ENCODE data around the gene TBCK. TPM values are rescaled to one million over a fixed set of nuclear protein-coding genes. Genes with fewer than 3 reads are reported as not detected.
"Not testable (repeated sequence)": the region's sequence is repeated elsewhere in the genome, so short reads cannot be mapped to it uniquely, and the experiment has no call there.

Gene TBCK
- total and polyA plus RNA-seq, 5 donors = 6.9 to 29.0 (median 21.7) TPM

DNA sequence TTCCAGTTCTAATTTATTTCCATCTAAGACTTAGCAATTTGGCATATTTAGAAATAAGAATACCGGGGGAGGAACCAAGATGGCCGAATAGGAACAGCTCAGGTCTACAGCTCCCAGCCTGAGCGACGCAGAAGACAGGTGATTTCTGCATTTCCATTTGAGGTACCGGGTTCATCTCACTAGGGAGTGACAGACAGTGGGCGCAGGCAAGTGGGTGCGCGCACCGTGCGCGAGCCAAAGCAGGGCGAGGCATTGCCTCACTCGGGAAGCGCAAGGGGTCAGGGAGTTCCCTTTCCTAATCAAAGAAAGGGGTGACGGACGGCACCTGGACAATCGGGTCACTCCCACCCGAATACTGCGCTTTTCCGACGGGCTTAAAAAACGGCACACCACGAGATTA, 102.7 kb downstream of the TBCK start:
- peak in 1 of 3 donors; percentile 16 for DNase-seq
- H3K27me3 ChIP-seq (ENCODE audit: control insufficient read depth, insufficient read depth); H3K4me1 ChIP-seq (ENCODE audit: control insufficient read depth, insufficient read depth, low read length); H3K27ac ChIP-seq (ENCODE audit: low read length); intact Hi-C loops (cut with DNase I); H3K9me3 ChIP-seq (ENCODE audit: control insufficient read depth, low read length); ATAC-seq; H3K4me3 ChIP-seq (ENCODE audit: low read length): not testable (repeated sequence)
- 98% methylated on average over 23 of the region's 23 CpGs for WGBS

DNA sequence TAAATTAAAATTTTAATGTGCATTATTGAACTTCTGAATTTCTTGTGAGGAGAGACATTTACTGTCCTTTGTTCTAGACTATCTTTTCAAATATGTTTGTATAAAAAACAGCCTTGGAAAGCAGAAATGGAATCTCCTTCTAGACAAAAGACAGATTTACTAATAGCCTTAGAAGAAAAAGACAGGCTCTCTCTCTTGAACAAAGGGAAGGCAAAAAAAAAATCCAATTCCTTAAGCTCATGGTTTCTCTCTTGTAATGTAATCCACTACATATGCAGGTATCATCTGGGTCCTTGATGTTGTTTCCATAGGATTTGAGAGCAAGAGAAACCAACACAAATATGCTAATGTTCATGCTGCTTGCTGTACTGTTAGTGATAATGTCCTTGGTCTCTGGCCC, 106.0 kb downstream of the TBCK start:
- no peaks in the 10 kb centered on the region for H3K4me1 ChIP-seq (ENCODE audit: control insufficient read depth, insufficient read depth, low read length)
- H3K9me3 ChIP-seq (ENCODE audit: control insufficient read depth, low read length) = no peaks in the 10 kb centered on the region
- intact Hi-C loops (cut with DNase I) = no loop called here
- H3K27ac ChIP-seq (ENCODE audit: low read length) = no peak overlapping the region
- ATAC-seq (no peak), DNase-seq (no peak)
- H3K4me3 ChIP-seq (ENCODE audit: low read length) = no peak overlapping the region
- no peaks in the 10 kb centered on the region for H3K27me3 ChIP-seq (ENCODE audit: control insufficient read depth, insufficient read depth)

DNA sequence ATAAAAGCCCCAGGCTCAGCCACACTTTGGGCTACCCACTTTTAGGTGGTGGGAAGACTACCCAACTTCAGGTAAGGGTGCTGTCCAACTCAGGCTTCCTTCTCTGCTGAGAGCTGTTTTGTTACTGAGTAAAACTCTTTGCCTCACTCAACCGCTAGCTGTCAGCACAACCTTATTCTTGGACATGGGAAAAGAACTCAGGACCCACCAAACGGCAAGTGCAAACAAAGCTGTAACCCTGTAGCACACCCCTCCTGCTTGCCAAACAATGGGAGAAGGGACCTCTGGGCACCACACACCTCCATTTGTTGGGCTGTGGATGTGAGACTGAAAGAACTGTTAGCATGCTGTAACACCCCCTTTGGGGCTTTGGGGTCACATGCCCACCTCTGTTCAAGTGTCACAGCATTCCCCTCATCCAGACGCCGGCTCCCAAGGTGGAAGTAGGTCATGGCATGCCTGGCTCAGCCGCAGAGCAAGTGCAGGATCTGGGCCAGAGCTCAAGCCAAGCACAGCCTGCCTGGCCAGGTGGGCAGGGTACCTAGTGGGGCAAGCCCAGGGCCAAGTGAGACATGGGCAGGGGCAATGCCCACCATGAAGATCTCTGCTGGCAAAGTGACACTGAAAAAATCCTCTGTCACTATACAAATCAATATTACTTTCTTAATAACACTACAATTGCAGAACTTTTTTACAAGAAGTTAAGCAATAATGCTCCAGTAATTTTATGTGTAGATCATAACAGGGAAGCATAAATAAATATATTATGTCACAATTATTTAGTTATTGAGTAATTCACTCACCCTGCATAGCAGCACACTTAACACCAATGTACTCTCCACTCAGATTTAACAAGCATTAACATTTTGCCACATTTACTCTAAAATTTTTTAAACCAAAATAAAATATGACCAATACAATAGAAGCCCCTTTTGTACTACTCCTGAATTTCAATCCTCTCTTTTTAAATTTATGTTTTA, 107.2 kb downstream of the TBCK start:
- no peak for ATAC-seq
- Histone ChIP-seq H3K27me3 (ENCODE audit: control insufficient read depth, insufficient read depth) (no peaks in the 10 kb centered on the region), H3K4me1 (ENCODE audit: control insufficient read depth, insufficient read depth, low read length) (no peaks in the 10 kb centered on the region), H3K27ac (ENCODE audit: low read length) (no peak overlapping the region), H3K9me3 (ENCODE audit: control insufficient read depth, low read length) (no peaks in the 10 kb centered on the region), H3K4me3 (ENCODE audit: low read length) (no peak overlapping the region)
- intact Hi-C loops (cut with DNase I) = no loop called here
- 95% methylated on average over 5 of the region's 5 CpGs for WGBS
- peak in 2 of 3 donors; percentile 21 to 27 for DNase-seq

DNA sequence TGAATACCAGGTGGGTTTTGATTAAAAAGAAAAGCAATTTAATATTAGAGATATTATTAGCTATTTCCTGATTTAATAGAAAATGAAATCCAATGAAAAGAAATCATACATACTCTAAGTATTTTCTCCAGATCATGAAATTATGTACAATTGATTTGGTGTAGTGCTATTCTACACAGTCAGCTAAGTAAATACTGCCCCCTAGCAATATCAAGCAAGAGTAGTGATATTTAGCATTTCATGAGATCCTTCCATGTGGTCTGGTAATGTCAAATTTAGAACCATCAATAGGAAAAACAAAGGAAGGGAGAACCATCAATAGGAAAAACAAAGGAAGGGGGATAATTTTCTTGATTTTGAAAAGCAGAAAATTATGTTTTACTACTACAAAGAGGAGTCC, 114.6 kb downstream of the TBCK start:
- no peak for ATAC-seq

DNA sequence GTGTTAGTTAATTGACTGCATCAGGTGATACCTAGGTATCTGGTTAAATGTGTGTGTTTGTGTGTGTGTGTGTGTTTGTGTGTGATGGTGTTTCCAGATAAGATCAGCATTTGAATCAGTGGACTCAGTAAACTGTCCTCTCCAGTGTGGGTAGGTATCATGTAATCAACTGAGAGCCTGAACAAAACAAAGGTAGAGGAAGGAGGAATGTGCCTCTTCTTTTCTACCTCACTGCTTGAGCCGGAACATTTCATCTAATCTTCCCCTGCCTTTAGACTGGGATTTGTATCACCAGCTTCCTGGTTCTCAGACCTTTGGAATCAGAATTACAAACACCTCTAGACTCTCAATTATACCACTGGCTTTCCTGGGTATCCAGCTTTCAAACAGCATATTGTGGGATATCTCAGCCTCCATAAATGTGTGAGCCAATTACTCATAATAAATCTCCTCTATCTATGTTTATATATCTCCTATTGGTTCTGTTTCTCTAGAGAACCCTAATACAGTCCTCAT, 120.5 kb downstream of the TBCK start:
- no peak overlapping the region for H3K4me3 ChIP-seq (ENCODE audit: low read length)
- no peaks in the 10 kb centered on the region for H3K27me3 ChIP-seq (ENCODE audit: control insufficient read depth, insufficient read depth)
- no peak for ATAC-seq
- WGBS = 97% methylated on average over 1 of the region's 1 CpG
- H3K27ac ChIP-seq (ENCODE audit: low read length) = no peak overlapping the region
- DNase-seq = no peak
- H3K4me1 ChIP-seq (ENCODE audit: control insufficient read depth, insufficient read depth, low read length) = no peaks in the 10 kb centered on the region
- intact Hi-C loops (cut with DNase I) = no loop called here
- H3K9me3 ChIP-seq (ENCODE audit: control insufficient read depth, low read length) = no peaks in the 10 kb centered on the region

More for the DNA sequence above, 114.6 kb downstream of the TBCK start:
- H3K4me3 ChIP-seq (ENCODE audit: low read length) = no peak overlapping the region
- intact Hi-C loops (cut with DNase I) = no loop called here
- no peaks in the 10 kb centered on the region for H3K27me3 ChIP-seq (ENCODE audit: control insufficient read depth, insufficient read depth)
- no peaks in the 10 kb centered on the region for H3K4me1 ChIP-seq (ENCODE audit: control insufficient read depth, insufficient read depth, low read length)
- no peak overlapping the region for H3K27ac ChIP-seq (ENCODE audit: low read length)
- no peak for DNase-seq
- no peaks in the 10 kb centered on the region for H3K9me3 ChIP-seq (ENCODE audit: control insufficient read depth, low read length)

DNA sequence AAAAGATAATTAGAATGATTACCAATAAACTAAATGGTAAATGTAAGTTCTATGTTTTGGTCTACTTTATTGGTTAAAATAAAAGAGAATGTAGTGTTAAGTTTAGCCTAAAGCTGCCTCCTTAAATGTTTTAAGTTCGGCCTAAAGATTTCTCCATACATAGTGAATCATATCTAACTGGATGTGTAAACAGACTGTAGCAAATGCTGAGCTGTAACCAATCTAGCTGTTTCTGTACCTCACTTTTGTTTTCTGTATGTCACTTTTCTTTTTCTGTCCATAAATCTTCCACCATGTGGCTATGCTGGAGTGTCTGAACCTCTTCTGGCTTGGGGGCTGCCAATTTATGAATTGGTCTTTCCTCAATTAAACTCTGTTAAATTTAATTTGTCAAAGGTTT, 121.2 kb downstream of the TBCK start:
- WGBS = 97% methylated on average over 1 of the region's 1 CpG
- Histone ChIP-seq H3K9me3 (ENCODE audit: control insufficient read depth, low read length) (no peaks in the 10 kb centered on the region), H3K27ac (ENCODE audit: low read length) (no peak overlapping the region), H3K4me3 (ENCODE audit: low read length) (no peak overlapping the region), H3K4me1 (ENCODE audit: control insufficient read depth, insufficient read depth, low read length) (no peaks in the 10 kb centered on the region), H3K27me3 (ENCODE audit: control insufficient read depth, insufficient read depth) (no peaks in the 10 kb centered on the region)
- intact Hi-C loops (cut with DNase I) = no loop called here
- ATAC-seq (no peak), DNase-seq (no peak)

DNA sequence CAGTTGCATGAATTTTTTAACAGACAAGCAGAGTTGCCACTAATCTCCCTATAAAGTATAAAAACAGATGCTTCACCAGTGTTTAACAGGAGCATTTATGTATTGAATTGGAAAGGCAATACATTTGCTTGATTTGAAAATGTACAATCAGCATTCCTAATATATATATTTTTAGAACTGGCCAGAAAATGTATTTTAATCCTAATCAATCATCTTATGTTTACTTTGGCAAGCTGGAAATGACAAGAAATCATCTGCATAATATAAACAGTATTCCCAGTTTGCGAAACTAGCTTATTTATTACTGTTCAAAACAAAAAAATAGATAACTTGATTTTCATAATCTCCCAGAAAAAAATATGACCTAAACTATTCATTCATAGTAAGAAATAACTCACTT, 123.9 kb downstream of the TBCK start:
- no peaks in the 10 kb centered on the region for H3K27me3 ChIP-seq (ENCODE audit: control insufficient read depth, insufficient read depth)
- no peak for ATAC-seq
- no peak overlapping the region for H3K4me3 ChIP-seq (ENCODE audit: low read length)
- no peaks in the 10 kb centered on the region for H3K4me1 ChIP-seq (ENCODE audit: control insufficient read depth, insufficient read depth, low read length)
- DNase-seq = no peak
- intact Hi-C loops (cut with DNase I) = no loop called here
- 56% methylated on average over 1 of the region's 1 CpG for WGBS
- H3K9me3 ChIP-seq (ENCODE audit: control insufficient read depth, low read length) = no peaks in the 10 kb centered on the region
- no peak overlapping the region for H3K27ac ChIP-seq (ENCODE audit: low read length)

DNA sequence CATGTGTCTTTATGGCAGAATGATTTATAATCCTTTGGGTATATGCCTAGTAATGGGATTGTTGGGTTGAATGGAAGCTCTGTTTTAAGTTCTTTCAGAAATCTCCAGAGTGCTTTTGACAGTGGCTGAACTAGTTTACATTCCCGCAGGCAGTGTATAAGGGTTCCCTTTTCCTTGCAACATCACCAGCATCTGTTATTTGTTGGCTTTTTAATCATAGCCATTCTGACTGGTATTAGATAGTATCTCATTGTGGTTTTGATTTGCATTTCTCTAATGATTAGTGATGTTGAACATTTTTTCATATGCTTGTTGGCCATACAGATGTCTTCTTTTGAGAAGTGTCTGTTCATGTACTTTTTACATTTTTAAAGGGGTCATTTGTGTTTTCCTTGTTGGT, 129.8 kb downstream of the TBCK start:
- H3K4me3 ChIP-seq (ENCODE audit: low read length) = no peak overlapping the region
- no peaks in the 10 kb centered on the region for H3K9me3 ChIP-seq (ENCODE audit: control insufficient read depth, low read length)
- H3K27me3 ChIP-seq (ENCODE audit: control insufficient read depth, insufficient read depth) = no peaks in the 10 kb centered on the region
- DNase-seq = no peak
- 96% methylated on average over 1 of the region's 1 CpG for WGBS
- ATAC-seq = no peak
- H3K27ac ChIP-seq (ENCODE audit: low read length) = no peak overlapping the region
- no peaks in the 10 kb centered on the region for H3K4me1 ChIP-seq (ENCODE audit: control insufficient read depth, insufficient read depth, low read length)
- intact Hi-C loops (cut with DNase I) = no loop called here

DNA sequence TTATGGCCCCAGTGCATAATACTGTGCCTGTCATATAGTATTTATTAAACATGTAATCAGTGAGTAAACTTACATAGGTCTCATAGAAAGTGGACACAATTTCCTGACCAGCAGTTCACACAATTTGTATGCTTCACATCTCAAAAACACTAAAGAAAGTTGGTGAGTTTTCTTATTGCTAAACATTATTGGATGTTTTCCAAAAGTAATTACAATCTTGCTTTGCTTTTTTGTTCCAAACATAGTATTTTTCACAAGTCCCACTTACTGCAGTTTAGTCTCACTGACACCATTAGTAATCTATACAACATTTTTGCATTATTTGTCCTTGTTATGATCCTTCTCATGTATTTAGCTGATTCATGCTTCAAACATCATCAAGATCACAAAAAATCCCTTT, 132.5 kb downstream of the TBCK start:
- Histone ChIP-seq H3K27me3 (ENCODE audit: control insufficient read depth, insufficient read depth) (no peaks in the 10 kb centered on the region), H3K4me1 (ENCODE audit: control insufficient read depth, insufficient read depth, low read length) (no peaks in the 10 kb centered on the region), H3K9me3 (ENCODE audit: control insufficient read depth, low read length) (no peaks in the 10 kb centered on the region), H3K27ac (ENCODE audit: low read length) (no peak overlapping the region), H3K4me3 (ENCODE audit: low read length) (no peak overlapping the region)
- no peak for ATAC-seq
- intact Hi-C loops (cut with DNase I) = no loop called here
- DNase-seq = no peak

- no peaks in the 10 kb centered on the region for H3K4me1 ChIP-seq (ENCODE audit: control insufficient read depth, insufficient read depth, low read length)
- no peak overlapping the region for H3K4me3 ChIP-seq (ENCODE audit: low read length)
- no peaks in the 10 kb centered on the region for H3K27me3 ChIP-seq (ENCODE audit: control insufficient read depth, insufficient read depth)
- DNase-seq (no peak), ATAC-seq (no peak)
- no peak overlapping the region for H3K27ac ChIP-seq (ENCODE audit: low read length)
- intact Hi-C loops (cut with DNase I) = no loop called here
- H3K9me3 ChIP-seq (ENCODE audit: control insufficient read depth, low read length) = no peaks in the 10 kb centered on the region
Observed at GRCh38 chr4:106172861-106173260, 143.1 kb downstream of the TBCK start.

- intact Hi-C loops (cut with DNase I) = no loop called here
- WGBS = 87% methylated on average over 1 of the region's 1 CpG
- Histone ChIP-seq H3K4me1 (ENCODE audit: control insufficient read depth, insufficient read depth, low read length) (no peaks in the 10 kb centered on the region), H3K27me3 (ENCODE audit: control insufficient read depth, insufficient read depth) (no peaks in the 10 kb centered on the region), H3K9me3 (ENCODE audit: control insufficient read depth, low read length) (no peaks in the 10 kb centered on the region), H3K4me3 (ENCODE audit: low read length) (no peak overlapping the region), H3K27ac (ENCODE audit: low read length) (no peak overlapping the region)
- no peak for ATAC-seq
- DNase-seq = no peak
Observed at GRCh38 chr4:106165351-106166010, 150.5 kb downstream of the TBCK start.
